ENCODE results near the gene RIBC2. TPM values are rescaled to one million over a fixed set of nuclear protein-coding genes. Genes with fewer than 3 reads are reported as not detected.
"Not testable (repeated sequence)": the region's sequence is repeated elsewhere in the genome, so short reads cannot be mapped to it uniquely, and the experiment has no call there.

The RIBC2 gene
- total RNA-seq, 3 donors from 2014 or later (not counting 1 experiment from before 2014, with no cell fraction given), result 0.38 to 0.86 TPM; not detected in 1

DNA sequence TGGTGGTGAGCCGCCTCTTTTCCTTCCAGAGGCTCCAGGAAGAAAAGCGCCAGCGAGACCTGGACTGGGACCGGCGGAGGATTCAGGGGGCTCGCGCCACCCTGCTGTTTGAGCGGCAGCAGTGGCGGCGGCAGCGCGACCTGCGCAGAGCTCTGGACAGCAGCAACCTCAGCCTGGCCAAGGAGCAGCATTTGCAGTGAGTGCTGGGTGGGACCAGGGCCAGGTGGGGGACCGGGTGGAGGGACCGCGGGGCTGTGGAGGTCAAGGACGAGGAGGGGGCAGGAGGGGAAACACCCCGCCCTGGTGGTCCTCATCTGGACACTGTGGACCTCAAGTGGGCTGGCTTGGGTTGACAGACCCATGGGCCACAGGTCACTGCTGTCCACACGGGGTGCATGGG, 17.4 kb downstream of the RIBC2 start:
- Histone ChIP-seq H3K36me3 (ENCODE audit: control insufficient read depth, insufficient read depth, low read length) (no peaks in the 10 kb centered on the region), H3K27ac (ENCODE audit: low read length) (no peak overlapping the region), H3K9me3 (ENCODE audit: control insufficient read depth, insufficient read depth, low read length) (no peaks in the 10 kb centered on the region), H3K27me3 (ENCODE audit: control insufficient read depth, insufficient read depth, low read length) (no peaks in the 10 kb centered on the region), H3K4me1 (ENCODE audit: control insufficient read depth, insufficient read depth, low read length) (peaks cover 7% of the 10 kb centered on the region), H3K4me3 (ENCODE audit: low read length) (no peak overlapping the region)
- WGBS (ENCODE audit: insufficient coverage), result 97% methylated on average over 19 of the region's 19 CpGs
- intact Hi-C loops (cut with micrococcal nuclease), result no loop called here
- TF ChIP-seq, protein P1, sequence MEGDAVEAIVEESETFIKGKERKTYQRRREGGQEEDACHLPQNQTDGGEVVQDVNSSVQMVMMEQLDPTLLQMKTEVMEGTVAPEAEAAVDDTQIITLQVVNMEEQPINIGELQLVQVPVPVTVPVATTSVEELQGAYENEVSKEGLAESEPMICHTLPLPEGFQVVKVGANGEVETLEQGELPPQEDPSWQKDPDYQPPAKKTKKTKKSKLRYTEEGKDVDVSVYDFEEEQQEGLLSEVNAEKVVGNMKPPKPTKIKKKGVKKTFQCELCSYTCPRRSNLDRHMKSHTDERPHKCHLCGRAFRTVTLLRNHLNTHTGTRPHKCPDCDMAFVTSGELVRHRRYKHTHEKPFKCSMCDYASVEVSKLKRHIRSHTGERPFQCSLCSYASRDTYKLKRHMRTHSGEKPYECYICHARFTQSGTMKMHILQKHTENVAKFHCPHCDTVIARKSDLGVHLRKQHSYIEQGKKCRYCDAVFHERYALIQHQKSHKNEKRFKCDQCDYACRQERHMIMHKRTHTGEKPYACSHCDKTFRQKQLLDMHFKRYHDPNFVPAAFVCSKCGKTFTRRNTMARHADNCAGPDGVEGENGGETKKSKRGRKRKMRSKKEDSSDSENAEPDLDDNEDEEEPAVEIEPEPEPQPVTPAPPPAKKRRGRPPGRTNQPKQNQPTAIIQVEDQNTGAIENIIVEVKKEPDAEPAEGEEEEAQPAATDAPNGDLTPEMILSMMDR (IDR thresholded peaks at IDR 0.05), result no peak
- Mint-ChIP-seq H3K9me3 (no peaks in the 10 kb centered on the region), H3K27ac (no peak overlapping the region), H3K4me3 (no peak overlapping the region), H3K27me3 (ENCODE audit: low read depth in 2 of 2) (no peaks in the 10 kb centered on the region), H3K4me1 (peaks cover 0 to 8% of the 10 kb centered on the region in 2 donors), H3K36me3 (no peaks in the 10 kb centered on the region)
- no peak for ATAC-seq
- DNase-seq, result no peak

DNA sequence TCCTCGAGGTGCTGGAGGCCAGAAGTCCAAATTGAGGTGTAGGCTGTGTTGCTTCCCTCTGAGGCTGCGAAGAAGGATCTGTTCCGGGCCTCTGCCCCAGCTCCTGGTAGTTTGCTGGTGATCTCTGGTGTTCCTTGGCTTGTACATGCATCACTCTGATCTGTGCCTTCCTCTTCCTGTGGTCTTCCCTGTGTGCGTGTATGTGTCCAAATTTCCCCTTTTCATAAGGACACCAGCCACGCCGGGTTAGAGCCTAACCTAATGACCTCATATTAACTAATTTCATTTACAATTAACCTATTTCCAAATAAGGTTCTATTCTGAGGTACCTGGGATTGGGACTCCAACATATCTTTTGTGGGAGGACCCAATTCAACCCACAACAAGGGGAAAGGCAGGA, 21.5 kb downstream of the RIBC2 start:
- Mint-ChIP-seq H3K4me1 (peaks cover 0 to 8% of the 10 kb centered on the region in 2 donors), H3K4me3 (no peak overlapping the region), H3K9me3 (no peaks in the 10 kb centered on the region), H3K27ac (no peak overlapping the region), H3K36me3 (no peaks in the 10 kb centered on the region), H3K27me3 (ENCODE audit: low read depth in 2 of 2) (no peaks in the 10 kb centered on the region)
- no peaks in the 10 kb centered on the region for H3K27me3 ChIP-seq (ENCODE audit: control insufficient read depth, insufficient read depth, low read length)
- no peak overlapping the region for H3K27ac ChIP-seq (ENCODE audit: low read length)
- peaks cover 8% of the 10 kb centered on the region for H3K4me1 ChIP-seq (ENCODE audit: control insufficient read depth, insufficient read depth, low read length)
- intact Hi-C loops (cut with micrococcal nuclease), result loop anchor here (1.0 kb wide), 1 partner anchor 166 kb away; no protein-coding TSS in a partner anchor
- TF ChIP-seq, protein P1 (IDR thresholded peaks at IDR 0.05), result no peak
- no peaks in the 10 kb centered on the region for H3K9me3 ChIP-seq (ENCODE audit: control insufficient read depth, insufficient read depth, low read length)
- no peaks in the 10 kb centered on the region for H3K36me3 ChIP-seq (ENCODE audit: control insufficient read depth, insufficient read depth, low read length)
- DNase-seq (no peak), ATAC-seq (no peak)
- 76% methylated on average over 6 of the region's 6 CpGs for WGBS (ENCODE audit: insufficient coverage)
- no peak overlapping the region for H3K4me3 ChIP-seq (ENCODE audit: low read length)

- Histone ChIP-seq H3K27ac (ENCODE audit: low read length) (no peak overlapping the region), H3K4me3 (ENCODE audit: low read length) (no peak overlapping the region), H3K9me3 (ENCODE audit: control insufficient read depth, insufficient read depth, low read length) (no peaks in the 10 kb centered on the region), H3K36me3 (ENCODE audit: control insufficient read depth, insufficient read depth, low read length) (no peaks in the 10 kb centered on the region), H3K27me3 (ENCODE audit: control insufficient read depth, insufficient read depth, low read length) (no peaks in the 10 kb centered on the region), H3K4me1 (ENCODE audit: control insufficient read depth, insufficient read depth, low read length) (peaks cover 8% of the 10 kb centered on the region)
- ATAC-seq (peak; percentile 84 to 96 (median 96)), DNase-seq (peak; percentile 75 to 91)
- Mint-ChIP-seq H3K4me1 (peaks cover 0 to 9% of the 10 kb centered on the region in 2 donors), H3K9me3 (no peaks in the 10 kb centered on the region), H3K4me3 (no peak overlapping the region), H3K36me3 (no peaks in the 10 kb centered on the region), H3K27ac (no peak overlapping the region), H3K27me3 (ENCODE audit: low read depth in 2 of 2) (peaks cover 3% of the 10 kb centered on the region in 2 donors)
- TF ChIP-seq, protein P1 (IDR thresholded peaks at IDR 0.05), result peak; percentile 99
- intact Hi-C loops (cut with micrococcal nuclease), result loop anchor here (1.0 kb wide), 1 partner anchor 166 kb away; no protein-coding TSS in a partner anchor
- 14% methylated on average over 20 of the region's 20 CpGs for WGBS (ENCODE audit: insufficient coverage)
Observed at GRCh38 chr22:45435544-45436139, 22.1 kb downstream of the RIBC2 start.

GRCh38 chr22:45436871-45437517, 23.5 kb downstream of the RIBC2 start:
- intact Hi-C loops (cut with micrococcal nuclease); H3K27ac Mint-ChIP-seq; H3K4me3 ChIP-seq (ENCODE audit: low read length); H3K36me3 ChIP-seq (ENCODE audit: control insufficient read depth, insufficient read depth, low read length); H3K36me3 Mint-ChIP-seq; H3K27me3 ChIP-seq (ENCODE audit: control insufficient read depth, insufficient read depth, low read length); H3K4me1 ChIP-seq (ENCODE audit: control insufficient read depth, insufficient read depth, low read length); ATAC-seq; H3K9me3 ChIP-seq (ENCODE audit: control insufficient read depth, insufficient read depth, low read length); H3K27ac ChIP-seq (ENCODE audit: low read length); H3K9me3 Mint-ChIP-seq: not testable (repeated sequence)
- WGBS (ENCODE audit: insufficient coverage), result 93% methylated on average over 27 of the region's 34 CpGs
- peaks cover 8 to 12% of the 10 kb centered on the region in 2 donors for H3K27me3 Mint-ChIP-seq (ENCODE audit: low read depth in 2 of 2)
- peak; percentile 23 to 34 for DNase-seq
- H3K4me1 Mint-ChIP-seq, result peaks cover 0 to 16% of the 10 kb centered on the region in 2 donors
- peak overlapping the region; percentile 55 for H3K4me3 Mint-ChIP-seq
